KBM-7 (cell line): Measurements from ENCODE around the gene ASB2.

ENCODE experiments used
- DNase-seq: peaks from one replicate; pipeline ENCODE4 v3.0.0-alpha.2; 2015
- in situ Hi-C: fragments of 300-500 bp; cut with MboI; formaldehyde crosslinking; loops from 2 replicates; pipeline ENCODE4 v1.14.3; 2020; ENCODE audit warnings: low sequenced_read_pairs, low pct_unique_long_range_greater_than_20kb, mixed read lengths

Gene ASB2

GRCh38 chr14:93967637-93968250 lies 8.6 kb downstream of the ASB2 start:
- in situ Hi-C loops, result no loop called here
- DNase-seq, result peak; percentile 49

- DNase-seq, result no peak
- in situ Hi-C loops, result no loop called here
Measured at GRCh38 chr14:93965946-93966474, 10.4 kb downstream of the ASB2 start.

GRCh38 chr14:93965287-93965821 lies 11.0 kb downstream of the ASB2 start:
- in situ Hi-C loops, result no loop called here
- no peak for DNase-seq

GRCh38 chr14:93964820-93965286 lies 11.5 kb downstream of the ASB2 start:
- in situ Hi-C loops, result no loop called here
- no peak for DNase-seq

GRCh38 chr14:93964281-93964680 lies 12.1 kb downstream of the ASB2 start:
- in situ Hi-C loops, result no loop called here
- DNase-seq, result no peak

GRCh38 chr14:93963692-93964091 lies 12.7 kb downstream of the ASB2 start:
- DNase-seq, result no peak
- in situ Hi-C loops, result no loop called here

GRCh38 chr14:93962701-93963601 lies 13.4 kb downstream of the ASB2 start:
- peak; percentile 69 for DNase-seq

GRCh38 chr14:93961620-93962019 lies 14.8 kb downstream of the ASB2 start:
- in situ Hi-C loops, result no loop called here
- no peak for DNase-seq

More at GRCh38 chr14:93962701-93963601, 13.4 kb downstream of the ASB2 start:
- in situ Hi-C loops, result no loop called here

GRCh38 chr14:93960774-93961438 lies 15.5 kb downstream of the ASB2 start:
- in situ Hi-C loops, result no loop called here
- no peak for DNase-seq

- in situ Hi-C loops, result no loop called here
- DNase-seq, result no peak
Measured at GRCh38 chr14:93960108-93960475, 16.3 kb downstream of the ASB2 start.

- in situ Hi-C loops, result no loop called here
- DNase-seq, result peak; percentile 54
Measured at GRCh38 chr14:93959239-93960107, 16.9 kb downstream of the ASB2 start.

GRCh38 chr14:93958567-93959238 lies 17.7 kb downstream of the ASB2 start:
- no peak for DNase-seq
- in situ Hi-C loops, result no loop called here

GRCh38 chr14:93957751-93958566 lies 18.4 kb downstream of the ASB2 start:
- no peak for DNase-seq
- in situ Hi-C loops, result no loop called here

- no peak for DNase-seq
- in situ Hi-C loops, result no loop called here
Measured at GRCh38 chr14:93957333-93957710, 19.0 kb downstream of the ASB2 start.

GRCh38 chr14:93956514-93957332 lies 19.6 kb downstream of the ASB2 start:
- in situ Hi-C loops, result no loop called here
- no peak for DNase-seq

- no peak for DNase-seq
- in situ Hi-C loops, result no loop called here
Measured at GRCh38 chr14:93955850-93956481, 20.4 kb downstream of the ASB2 start.
